Liver (tissue), 9 donors: ENCODE results near the gene MYO7B. TPM values are rescaled to one million over a fixed set of nuclear protein-coding genes. Genes with fewer than 3 reads are reported as not detected.

Source experiments
- DNase-seq: peaks from one replicate; pipeline ENCODE4 v3.0.0-alpha.2; 2017; ENCODE audit warnings: low spot score
- H3K27ac ChIP-seq, 2 donors: one replicate each; pipeline ENCODE4 v1.7.0; 2013; ENCODE audit warnings: inconsistent platforms in 2 of 2, low read length in 2 of 2, control low read depth in 1 of 2, low read depth in 1 of 2, mild to moderate bottlenecking in 1 of 2
- H3K27me3 ChIP-seq, 4 donors: one replicate each; pipeline versions ENCODE4 v1.6.1 to v1.7.0; 2013; ENCODE audit warnings: low read length in 3 of 4, inconsistent platforms in 1 of 4, mild to moderate bottlenecking in 1 of 4, moderate library complexity in 1 of 4; ENCODE audit not compliant: control insufficient read depth in 4 of 4, insufficient read depth in 4 of 4
- H3K36me3 ChIP-seq, 4 donors: one replicate each; pipeline versions ENCODE4 v1.6.1 to v1.7.0; 2013; ENCODE audit warnings: low read length in 3 of 4, mild to moderate bottlenecking in 3 of 4, low read depth in 1 of 4, moderate library complexity in 1 of 4; ENCODE audit not compliant: control insufficient read depth in 4 of 4, insufficient read depth in 3 of 4
- H3K4me1 ChIP-seq, 4 donors: one replicate each; pipeline versions ENCODE4 v1.6.1 to v1.7.0; 2013; ENCODE audit warnings: low read length in 3 of 4, mild to moderate bottlenecking in 3 of 4, moderate library complexity in 1 of 4; ENCODE audit not compliant: control insufficient read depth in 4 of 4, insufficient read depth in 4 of 4
- H3K4me3 ChIP-seq, 3 donors: one replicate each; pipeline versions ENCODE4 v1.6.1 to v1.7.0; 2013; ENCODE audit warnings: low read length in 3 of 3, control low read depth in 1 of 3, low read depth in 1 of 3, mild to moderate bottlenecking in 1 of 3
- H3K9ac ChIP-seq, 2 donors: one replicate each; pipeline ENCODE4 v1.7.0; 2013; ENCODE audit warnings: low read length in 2 of 2, mild to moderate bottlenecking in 2 of 2, moderate library complexity in 2 of 2, control low read depth in 1 of 2, low read depth in 1 of 2
- H3K9me3 ChIP-seq, 4 donors: one replicate each; pipeline versions ENCODE4 v1.6.1 to v1.7.0; 2013; ENCODE audit warnings: low read length in 3 of 4; ENCODE audit not compliant: control insufficient read depth in 4 of 4
- EGR1 ChIP-seq, 2 donors: IDR thresholded peaks; 2 replicates each; pipeline ENCODE4 v1.6.1; 2016 to 2018; ENCODE audit warnings: antibody characterized with exemption in 2 of 2, low read depth in 2 of 2
- FOXA2 ChIP-seq: IDR thresholded peaks from 2 replicates; pipeline ENCODE4 v1.6.1; 2016; ENCODE audit warnings: antibody characterized with exemption
- GABPA ChIP-seq, 2 donors: IDR thresholded peaks in 1 of 2; conservative IDR thresholded peaks in 1 of 2; 2 replicates each; pipeline ENCODE4 v1.6.1; 2016; ENCODE audit warnings: antibody characterized with exemption in 2 of 2, mild to moderate bottlenecking in 1 of 2, moderate library complexity in 1 of 2
- HNF4A ChIP-seq, 2 donors: conservative IDR thresholded peaks; 2 replicates each; pipeline ENCODE4 v1.6.1; 2016; ENCODE audit warnings: antibody characterized with exemption in 2 of 2, mild to moderate bottlenecking in 2 of 2
- HNF4G ChIP-seq: IDR thresholded peaks from 2 replicates; pipeline ENCODE4 v1.6.1; 2016; ENCODE audit warnings: antibody characterized with exemption
- JUND ChIP-seq, 2 donors: IDR thresholded peaks; 2 replicates each; pipeline ENCODE4 v1.6.1; 2016; ENCODE audit warnings: antibody characterized with exemption in 2 of 2
- REST ChIP-seq: IDR thresholded peaks from 2 replicates; pipeline ENCODE4 v1.6.1; 2016; ENCODE audit warnings: antibody characterized with exemption, mild to moderate bottlenecking
- RXRA ChIP-seq, 2 donors: IDR thresholded peaks; 2 replicates each; pipeline ENCODE4 v1.6.1; 2017 to 2018; ENCODE audit warnings: antibody characterized with exemption in 2 of 2, mild to moderate bottlenecking in 1 of 2
- SP1 ChIP-seq: IDR thresholded peaks from 2 replicates; pipeline ENCODE4 v1.6.1; 2018; ENCODE audit warnings: antibody characterized with exemption, mild to moderate bottlenecking
- TAF1 ChIP-seq: conservative IDR thresholded peaks from 2 replicates; pipeline ENCODE4 v1.6.1; 2016; ENCODE audit warnings: antibody characterized with exemption, mild to moderate bottlenecking
- ZBTB33 ChIP-seq: IDR thresholded peaks from 2 replicates; pipeline ENCODE4 v1.6.1; 2016; ENCODE audit warnings: antibody characterized with exemption
- WGBS: extraction: QIAGEN DNeasy Blood & Tissue Kit; methylation state at CpG from one replicate; pipeline ENCODE4 v1.1.7; 2013; 5-methylcytosine and 5-hydroxymethylcytosine counted together
- polyA plus RNA-seq, 2 donors: library from polyadenylated mRNA; stranded (reverse) in 1 of 2; unstranded in 1 of 2; fragments of 200-250 nt in 1 of 2; fragments of >200 nt in 1 of 2; fragmentation: Nextera tagmentation in 1 of 2; extraction: Ambion mirVana in 1 of 2; gene quantifications; one replicate each; pipeline versions ENCODE4 v1.2.1 to v1.2.3, GENCODE V29; 2013 to 2015
- total RNA-seq, 2 donors: library from RNA; depleted of rRNA; stranded (reverse); fragments of >200 nt; gene quantifications; one replicate each; pipeline ENCODE4 v1.2.3, GENCODE V29; 2014
- TF ChIP-seq, protein P1 (sequence below): fragments of 150-350 bp; IDR thresholded peaks from 2 replicates; pipeline ENCODE4 v1.5.1; 2017; ENCODE audit warnings: improper control_type of control experiment, low read depth, low read length; ENCODE audit not compliant: missing input control
- donor health status: healthy.
- donor health status: healthy.
- donor health status: healthy.
- donor health status: healthy.
- donor health status: healthy.

MYO7B gene
- total and polyA plus RNA-seq, 4 donors: 0.15 to 1.1 (median 0.64) TPM

- Histone ChIP-seq H3K27me3 (no peaks in the 10 kb centered on the region), H3K27ac (no peak overlapping the region), H3K36me3 (no peaks in the 10 kb centered on the region), H3K4me1 (no peaks in the 10 kb centered on the region), H3K4me3 (no peak overlapping the region), H3K9ac (no peak overlapping the region), H3K9me3 (no peaks in the 10 kb centered on the region)
- no peak for TF ChIP-seq TAF1
- TF ChIP-seq REST: no peak
- no peak for TF ChIP-seq JUND (IDR thresholded peaks at IDR 0.05)
- no peak for TF ChIP-seq SP1
- TF ChIP-seq HNF4G: no peak
- no peak for TF ChIP-seq ZBTB33
- no peak for TF ChIP-seq EGR1 (IDR thresholded peaks at IDR 0.05; ENCODE audit: low read depth in 2 of 2)
- TF ChIP-seq FOXA2: no peak
- 87% methylated on average over 2 of the region's 2 CpGs for WGBS
- no peak for DNase-seq
Observed at GRCh38 chr2:127562936-127563335, 27.5 kb downstream of the MYO7B start.

GRCh38 chr2:127563458-127564428, 28.3 kb downstream of the MYO7B start:
- Histone ChIP-seq H3K4me3 (no peak overlapping the region), H3K4me1 (no peaks in the 10 kb centered on the region), H3K9me3 (no peaks in the 10 kb centered on the region), H3K36me3 (no peaks in the 10 kb centered on the region), H3K9ac (no peak overlapping the region), H3K27me3 (no peaks in the 10 kb centered on the region), H3K27ac (no peak overlapping the region)
- 87% methylated on average over 14 of the region's 14 CpGs for WGBS
- TF ChIP-seq RXRA (IDR thresholded peaks at IDR 0.05) (no peak), JUND (IDR thresholded peaks at IDR 0.05) (no peak), ZBTB33 (no peak), HNF4A (conservative IDR thresholded peaks at IDR 0.05) (no peak), GABPA (IDR thresholded peaks at IDR 0.05 in 1 of 2, conservative IDR thresholded peaks at IDR 0.05 in 1 of 2) (no peak), HNF4G (no peak), SP1 (no peak), REST (no peak), FOXA2 (no peak)
- TF ChIP-seq, protein P1, sequence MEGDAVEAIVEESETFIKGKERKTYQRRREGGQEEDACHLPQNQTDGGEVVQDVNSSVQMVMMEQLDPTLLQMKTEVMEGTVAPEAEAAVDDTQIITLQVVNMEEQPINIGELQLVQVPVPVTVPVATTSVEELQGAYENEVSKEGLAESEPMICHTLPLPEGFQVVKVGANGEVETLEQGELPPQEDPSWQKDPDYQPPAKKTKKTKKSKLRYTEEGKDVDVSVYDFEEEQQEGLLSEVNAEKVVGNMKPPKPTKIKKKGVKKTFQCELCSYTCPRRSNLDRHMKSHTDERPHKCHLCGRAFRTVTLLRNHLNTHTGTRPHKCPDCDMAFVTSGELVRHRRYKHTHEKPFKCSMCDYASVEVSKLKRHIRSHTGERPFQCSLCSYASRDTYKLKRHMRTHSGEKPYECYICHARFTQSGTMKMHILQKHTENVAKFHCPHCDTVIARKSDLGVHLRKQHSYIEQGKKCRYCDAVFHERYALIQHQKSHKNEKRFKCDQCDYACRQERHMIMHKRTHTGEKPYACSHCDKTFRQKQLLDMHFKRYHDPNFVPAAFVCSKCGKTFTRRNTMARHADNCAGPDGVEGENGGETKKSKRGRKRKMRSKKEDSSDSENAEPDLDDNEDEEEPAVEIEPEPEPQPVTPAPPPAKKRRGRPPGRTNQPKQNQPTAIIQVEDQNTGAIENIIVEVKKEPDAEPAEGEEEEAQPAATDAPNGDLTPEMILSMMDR: no peak
- no peak for DNase-seq
